ENCODE results near the gene THAP7. TPM values are rescaled to one million over a fixed set of nuclear protein-coding genes. Genes with fewer than 3 reads are reported as not detected.
A peak's percentile ranks its signal among the peaks of the same experiment; 100 is the strongest.

THAP7 gene
- total and polyA plus RNA-seq, 2 of the 13 experiments (the other 11 are each of a cell fraction or from before 2014, with no cell fraction given) = 13.0 to 25.5 TPM

DNA sequence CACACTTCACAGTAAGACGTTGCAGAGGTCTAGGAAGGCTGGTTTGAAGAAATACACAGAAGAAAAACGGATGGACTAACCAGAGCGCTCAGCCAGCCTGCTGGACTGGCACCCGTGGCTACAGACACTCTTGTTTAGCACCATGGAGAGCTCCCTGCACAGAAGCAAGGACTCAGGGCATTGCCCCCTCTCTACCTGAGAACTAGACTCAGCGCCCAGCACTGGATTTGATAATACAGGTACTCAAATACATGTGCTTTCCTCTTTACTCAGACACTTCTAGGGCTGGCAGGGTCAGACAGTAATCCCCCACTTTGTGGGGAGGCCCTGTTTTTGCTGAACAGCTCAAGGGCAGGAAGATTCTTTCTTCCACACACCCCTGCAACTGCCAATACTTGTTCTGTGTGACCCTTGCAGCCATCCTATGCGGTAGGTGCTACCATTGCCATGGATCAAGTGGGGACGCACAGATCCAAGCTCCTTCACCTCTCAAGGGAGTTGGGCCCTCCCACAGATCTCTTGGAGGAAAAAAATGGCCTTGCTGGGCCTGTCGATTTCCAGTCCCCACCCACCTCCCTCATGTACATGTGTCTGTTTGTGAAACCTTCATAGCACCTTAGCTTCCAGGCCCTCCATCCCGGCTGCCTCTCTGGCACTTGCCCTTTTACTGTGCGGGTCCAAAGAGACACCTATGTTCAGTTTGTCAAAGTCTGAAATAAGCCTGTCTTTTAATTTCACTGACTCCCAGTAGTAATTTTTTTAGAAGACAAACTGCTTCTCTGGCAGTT, 7.9 kb upstream of the THAP7 start (continued):
- peak; percentile 62; the same call in 1 of the 2 replicates for TF ChIP-seq ZNF256 (CRISPR knock-in tag; conservative IDR thresholded peaks at IDR 0.05)
- TF ChIP-seq KAT2B (IDR thresholded peaks at IDR 0.05; ENCODE audit: borderline replicate concordance, low read depth, low read length) = no peak
- no peak for TF ChIP-seq SETDB1 (CRISPR knock-in tag; IDR thresholded peaks at IDR 0.05; ENCODE audit: borderline replicate concordance)
- peak; percentile 42; the same call in 1 of the 2 replicates for TF ChIP-seq ZNF558 (CRISPR knock-in tag; IDR thresholded peaks at IDR 0.05; ENCODE audit: borderline replicate concordance)
- no peak for TF ChIP-seq ZNF746 (CRISPR knock-in tag; IDR thresholded peaks at IDR 0.05)
- TF ChIP-seq KDM5A (IDR thresholded peaks at IDR 0.05; ENCODE audit: borderline replicate concordance, low read length) = no peak
- no peak for TF ChIP-seq AKAP8 (CRISPR knock-in tag; IDR thresholded peaks at IDR 0.05)
- 0 out of 2 replicates have a peak, but pooled peaks have one; percentile 50 for TF ChIP-seq ZNF879 (CRISPR knock-in tag; IDR thresholded peaks at IDR 0.05)
- no peak for TF ChIP-seq CREM (IDR thresholded peaks at IDR 0.05)
- TF ChIP-seq CREM (CRISPR knock-in tag; IDR thresholded peaks at IDR 0.05) = no peak
- TF ChIP-seq, protein P1, sequence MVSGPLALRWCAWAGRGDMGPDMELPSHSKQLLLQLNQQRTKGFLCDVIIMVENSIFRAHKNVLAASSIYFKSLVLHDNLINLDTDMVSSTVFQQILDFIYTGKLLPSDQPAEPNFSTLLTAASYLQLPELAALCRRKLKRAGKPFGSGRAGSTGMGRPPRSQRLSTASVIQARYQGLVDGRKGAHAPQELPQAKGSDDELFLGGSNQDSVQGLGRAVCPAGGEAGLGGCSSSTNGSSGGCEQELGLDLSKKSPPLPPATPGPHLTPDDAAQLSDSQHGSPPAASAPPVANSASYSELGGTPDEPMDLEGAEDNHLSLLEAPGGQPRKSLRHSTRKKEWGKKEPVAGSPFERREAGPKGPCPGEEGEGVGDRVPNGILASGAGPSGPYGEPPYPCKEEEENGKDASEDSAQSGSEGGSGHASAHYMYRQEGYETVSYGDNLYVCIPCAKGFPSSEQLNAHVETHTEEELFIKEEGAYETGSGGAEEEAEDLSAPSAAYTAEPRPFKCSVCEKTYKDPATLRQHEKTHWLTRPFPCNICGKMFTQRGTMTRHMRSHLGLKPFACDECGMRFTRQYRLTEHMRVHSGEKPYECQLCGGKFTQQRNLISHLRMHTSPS (CRISPR knock-in tag; IDR thresholded peaks at IDR 0.05; ENCODE audit: low read depth) = peak; percentile 69
- TF ChIP-seq XRCC5 (optimal IDR thresholded peaks at IDR 0.05; ENCODE audit: low read length) = peak; percentile 51
- no peak for TF ChIP-seq RFX5 (IDR thresholded peaks at IDR 0.05; ENCODE audit: low read depth, low read length)
- peak in 1 of 2 experiments; percentile 96; a peak in 2 of 4 replicates for TF ChIP-seq KLF16 (CRISPR knock-in tag; IDR thresholded peaks at IDR 0.05)
- TF ChIP-seq HOXA9 (CRISPR knock-in tag; IDR thresholded peaks at IDR 0.05; ENCODE audit: borderline replicate concordance) = no peak
- TF ChIP-seq MED8 (CRISPR knock-in tag; IDR thresholded peaks at IDR 0.05; ENCODE audit: insufficient replicate concordance) = no peak
- TF ChIP-seq SMARCC2 (IDR thresholded peaks at IDR 0.05) = no peak
- TF ChIP-seq ZNF230 (CRISPR knock-in tag; IDR thresholded peaks at IDR 0.05) = peak; percentile 64; the same call in 1 of the 2 replicates
- no peak for TF ChIP-seq MZF1 (CRISPR knock-in tag; IDR thresholded peaks at IDR 0.05; ENCODE audit: borderline replicate concordance)
- no peak for TF ChIP-seq BORCS8-MEF2B (CRISPR knock-in tag; IDR thresholded peaks at IDR 0.05)
- TF ChIP-seq ZKSCAN1 (IDR thresholded peaks at IDR 0.05; ENCODE audit: low read length) = no peak
- TF ChIP-seq ZNF263 (CRISPR knock-in tag; IDR thresholded peaks at IDR 0.05) = peak; percentile 52; the same call in 1 of the 2 replicates
- TF ChIP-seq TGIF2 (CRISPR knock-in tag; IDR thresholded peaks at IDR 0.05) = peak; percentile 95
- no peak for TF ChIP-seq ZNF367 (CRISPR knock-in tag; IDR thresholded peaks at IDR 0.05; ENCODE audit: borderline replicate concordance)
- no peak for TF ChIP-seq ZNF737 (CRISPR knock-in tag; IDR thresholded peaks at IDR 0.05; ENCODE audit: borderline replicate concordance)
- 0 out of 2 replicates have a peak, but pooled peaks have one; percentile 72 for TF ChIP-seq KLF12 (CRISPR knock-in tag; IDR thresholded peaks at IDR 0.05; ENCODE audit: borderline replicate concordance)
- TF ChIP-seq HIVEP1 (CRISPR knock-in tag; IDR thresholded peaks at IDR 0.05) = no peak
- TF ChIP-seq MIXL1 (CRISPR knock-in tag; IDR thresholded peaks at IDR 0.05) = peak; percentile 93
- 0 out of 2 replicates have a peak, but pooled peaks have one; percentile 67 for TF ChIP-seq ZNF749 (CRISPR knock-in tag; IDR thresholded peaks at IDR 0.05; ENCODE audit: borderline replicate concordance)
- no peak for TF ChIP-seq RBAK (CRISPR knock-in tag; IDR thresholded peaks at IDR 0.05)
- TF ChIP-seq MXD4 (CRISPR knock-in tag; IDR thresholded peaks at IDR 0.05) = peak; percentile 66; the same call in 1 of the 2 replicates
- TF ChIP-seq HNRNPUL1 (IDR thresholded peaks at IDR 0.05; ENCODE audit: low read depth, low read length) = no peak
- no peak for TF ChIP-seq ZBTB8A (CRISPR knock-in tag; IDR thresholded peaks at IDR 0.05; ENCODE audit: borderline replicate concordance, low read depth)
